GM23338 (cell line): ENCODE measurements around the gene CLTA.

Experiments
- CREB1 ChIP-seq: fragments of 250-450 bp; sonication (Bioruptor Pico); IDR thresholded peaks from 2 replicates; pipeline ENCODE4 v1.5.0; 2020; ENCODE audit warnings: low read depth, mild to moderate bottlenecking, moderate library complexity
- CTCF ChIP-seq, 2 experiments: fragments of 200-600 bp in 1 of 2; sonication (generic) in 1 of 2; conservative IDR thresholded peaks; 2 replicates each; pipeline versions ENCODE4 v1.5.1 to v1.6.1; 2016 to 2017; ENCODE audit warnings: antibody characterized with exemption in 2 of 2, low read depth in 2 of 2, mild to moderate bottlenecking in 2 of 2, moderate library complexity in 1 of 2
- ETS1 ChIP-seq: IDR thresholded peaks from 2 replicates; pipeline ENCODE4 v1.6.1; 2016; ENCODE audit warnings: antibody characterized with exemption
- EZH2 ChIP-seq: fragments of 200-600 bp; sonication (generic); IDR thresholded peaks from one replicate; pipeline ENCODE4 v1.8.0; 2017; ENCODE audit warnings: antibody characterized with exemption, mild to moderate bottlenecking, low read depth; ENCODE audit not compliant: unreplicated experiment
- EZH2phosphoT487 ChIP-seq: fragments of 200-600 bp; sonication (generic); IDR thresholded peaks from one replicate; pipeline ENCODE4 v1.8.1; 2018; ENCODE audit warnings: antibody characterized with exemption; ENCODE audit not compliant: unreplicated experiment
- JUNB ChIP-seq: IDR thresholded peaks from one replicate; pipeline ENCODE4 v1.6.1; 2016; ENCODE audit warnings: antibody characterized with exemption; ENCODE audit not compliant: unreplicated experiment
- NANOG ChIP-seq: IDR thresholded peaks from 2 replicates; pipeline ENCODE4 v1.6.1; 2016; ENCODE audit warnings: antibody characterized with exemption, borderline replicate concordance
- POLR2AphosphoS5 ChIP-seq: IDR thresholded peaks from 2 replicates; pipeline ENCODE4 v1.6.1; 2016; ENCODE audit warnings: antibody characterized with exemption, low read depth
- REST ChIP-seq: IDR thresholded peaks from one replicate; pipeline ENCODE4 v1.6.1; 2018; ENCODE audit warnings: antibody characterized with exemption; ENCODE audit not compliant: unreplicated experiment
- STAT1 ChIP-seq: IDR thresholded peaks from one replicate; pipeline ENCODE4 v1.6.1; 2016; ENCODE audit warnings: antibody characterized with exemption; ENCODE audit not compliant: unreplicated experiment
- ZNF114 ChIP-seq: fragments of 250-450 bp; sonication (Bioruptor Pico); IDR thresholded peaks from 2 replicates; pipeline ENCODE4 v1.5.0; 2020; ENCODE audit warnings: mild to moderate bottlenecking, moderate library complexity
- ZNF331 ChIP-seq: fragments of 250-450 bp; sonication (Bioruptor Pico); IDR thresholded peaks from 2 replicates; pipeline ENCODE4 v1.5.0; 2020; ENCODE audit warnings: low read depth, mild to moderate bottlenecking, moderate library complexity

GRCh38 chr9:36148311-36149051 lies 42.2 kb upstream of the CLTA start:
- no peak for TF ChIP-seq EZH2
- TF ChIP-seq CTCF (conservative IDR thresholded peaks at IDR 0.05; ENCODE audit: low read depth in 2 of 2) = no peak
- no peak for TF ChIP-seq CREB1 (CRISPR knock-in tag)
- TF ChIP-seq EZH2phosphoT487 = no peak
- TF ChIP-seq REST = no peak
- TF ChIP-seq POLR2AphosphoS5 = no peak
- no peak for TF ChIP-seq ETS1
- TF ChIP-seq ZNF114 = no peak
- TF ChIP-seq STAT1 = no peak
- no peak for TF ChIP-seq ZNF331 (CRISPR knock-in tag)
- TF ChIP-seq JUNB = no peak
- TF ChIP-seq NANOG = no peak
